IgD-negative memory B cell (primary cell): ENCODE measurements around the gene ST6GAL1. TPM values are rescaled to one million over a fixed set of nuclear protein-coding genes. Genes with fewer than 3 reads are reported as not detected.
A peak's percentile ranks its signal among the peaks of the same experiment; 100 is the strongest.
"Not testable (repeated sequence)": the region's sequence is repeated elsewhere in the genome, so short reads cannot be mapped to it uniquely, and the experiment has no call there.

ENCODE experiments used
- H3K27ac Mint-ChIP-seq, 3 donors: one replicate each; pipeline ENCODE4 v1.8.0; 2020 to 2022; ENCODE audit warnings: mild to moderate bottlenecking in 3 of 3, mixed read lengths in 3 of 3, moderate library complexity in 1 of 3
- H3K27me3 Mint-ChIP-seq: one replicate; pipeline ENCODE4 v1.8.0; 2021; ENCODE audit warnings: mixed read lengths
- H3K36me3 Mint-ChIP-seq: one replicate; pipeline ENCODE4 v1.8.0; 2020; ENCODE audit warnings: mild to moderate bottlenecking, mixed read lengths
- H3K4me1 Mint-ChIP-seq, 3 donors: one replicate each; pipeline ENCODE4 v1.8.0; 2020 to 2022; ENCODE audit warnings: mixed read lengths in 3 of 3, mild to moderate bottlenecking in 1 of 3
- H3K4me3 Mint-ChIP-seq, 4 donors: one replicate each; pipeline ENCODE4 v1.8.0; 2020 to 2022; ENCODE audit warnings: mild to moderate bottlenecking in 4 of 4, mixed read lengths in 4 of 4, moderate library complexity in 3 of 4
- H3K9me3 Mint-ChIP-seq, 3 donors: one replicate each; pipeline ENCODE4 v1.8.0; 2020 to 2021; ENCODE audit warnings: mixed read lengths in 3 of 3, mild to moderate bottlenecking in 1 of 3
- polyA plus RNA-seq: library from polyadenylated mRNA; unstranded; fragments of 300-500 nt; fragmentation: Illumina TruSeq; gene quantifications from one replicate; pipeline ENCODE4 v1.2.3, GENCODE V29; 2021

Gene ST6GAL1
- polyA plus RNA-seq, 1 donor from 2014 or later, result 257 TPM

DNA sequence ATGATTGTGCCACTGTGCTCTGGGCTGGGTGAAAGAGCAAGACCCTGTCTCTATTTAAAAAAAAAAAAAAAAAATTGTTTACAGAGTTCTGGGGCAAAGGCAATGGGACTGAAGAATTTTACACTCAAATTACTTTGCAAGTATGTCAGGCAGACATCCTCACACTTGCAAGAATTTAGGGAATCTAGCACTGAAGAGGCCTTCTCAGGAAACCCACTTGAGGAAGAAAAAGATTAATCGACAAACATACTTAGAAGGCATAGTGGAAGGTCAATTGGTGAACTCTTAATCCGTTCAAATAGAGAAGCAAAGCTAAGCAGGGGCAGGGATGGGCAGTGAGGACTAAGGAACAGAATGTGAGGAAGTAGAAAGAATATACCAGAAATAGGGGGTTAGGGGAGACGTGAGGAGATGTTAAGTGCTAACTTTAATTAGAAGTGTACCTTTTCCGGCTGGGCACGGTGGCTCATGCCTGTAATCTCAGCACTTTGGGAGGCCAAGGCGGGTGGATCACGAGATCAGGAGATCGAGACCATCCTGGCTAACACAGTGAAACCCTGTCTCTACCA, 15.0 kb downstream of the ST6GAL1 start:
- H3K9me3 Mint-ChIP-seq, result no peaks in the 10 kb centered on the region
- H3K4me3 Mint-ChIP-seq, result no peak overlapping the region
- H3K27me3 Mint-ChIP-seq, result no peaks in the 10 kb centered on the region
- no peak overlapping the region for H3K27ac Mint-ChIP-seq
- H3K36me3 Mint-ChIP-seq, result peaks cover 9% of the 10 kb centered on the region
- peaks cover 33 to 50% (median 34%) of the 10 kb centered on the region in 3 donors for H3K4me1 Mint-ChIP-seq

GRCh38 chr3:186946756-186947375, 16.5 kb downstream of the ST6GAL1 start:
- Mint-ChIP-seq H3K36me3 (peaks cover 9% of the 10 kb centered on the region), H3K27me3 (no peaks in the 10 kb centered on the region), H3K4me1 (peaks cover 30 to 53% (median 32%) of the 10 kb centered on the region in 3 donors), H3K4me3 (peak overlapping the region in 3 of 4 donors; percentile 10 to 73 (median 60)), H3K9me3 (no peaks in the 10 kb centered on the region), H3K27ac (peak overlapping the region; percentile 14 to 72 (median 45))

GRCh38 chr3:186949281-186949982, 19.1 kb downstream of the ST6GAL1 start:
- Mint-ChIP-seq H3K27ac (peak overlapping the region; percentile 11 to 36 (median 31)), H3K27me3 (no peaks in the 10 kb centered on the region), H3K4me3 (peak overlapping the region in 1 of 4 donors; percentile 72), H3K4me1 (peaks cover 49 to 69% (median 54%) of the 10 kb centered on the region in 3 donors), H3K9me3 (no peaks in the 10 kb centered on the region), H3K36me3 (peaks cover 6% of the 10 kb centered on the region)

DNA sequence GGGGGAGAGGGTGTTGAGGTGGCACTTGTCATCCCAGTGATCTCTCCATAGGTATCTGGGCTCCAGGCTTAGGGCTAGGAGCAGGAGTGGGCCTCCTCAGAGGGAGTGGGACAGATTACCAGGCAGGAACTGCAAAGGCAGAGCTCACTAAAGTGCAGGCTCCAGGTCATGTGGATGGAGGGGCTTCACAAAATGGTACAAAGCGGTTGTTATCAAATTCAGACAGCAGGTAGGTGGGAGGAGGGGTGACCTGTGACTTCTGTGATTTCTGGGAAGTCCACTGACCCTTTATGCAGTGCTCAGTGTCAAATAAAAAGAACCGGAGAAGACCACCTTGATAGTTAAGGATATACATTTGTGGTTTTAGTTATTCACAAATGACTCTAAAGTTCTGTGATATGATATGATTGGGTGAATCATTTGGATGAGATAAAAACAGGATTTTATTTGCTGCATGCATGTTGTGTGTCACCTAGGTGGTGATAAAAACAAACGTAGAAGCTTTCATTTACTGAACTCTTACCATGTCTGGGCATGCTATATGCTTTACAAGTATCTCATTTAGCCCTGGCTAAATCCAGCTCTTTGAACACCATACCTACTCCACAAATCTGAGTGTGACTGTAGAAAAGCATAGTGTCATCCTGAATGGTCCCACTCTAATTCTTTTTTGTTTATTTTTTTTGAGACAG, 20.2 kb downstream of the ST6GAL1 start:
- no peaks in the 10 kb centered on the region for H3K9me3 Mint-ChIP-seq
- no peak overlapping the region for H3K4me3 Mint-ChIP-seq
- H3K27me3 Mint-ChIP-seq, result no peaks in the 10 kb centered on the region
- H3K4me1 Mint-ChIP-seq, result peaks cover 52 to 76% (median 54%) of the 10 kb centered on the region in 3 donors
- peaks cover 3% of the 10 kb centered on the region for H3K36me3 Mint-ChIP-seq
- peak overlapping the region in 2 of 3 donors; percentile 38 to 60 for H3K27ac Mint-ChIP-seq

- Mint-ChIP-seq H3K4me1 (peaks cover 55 to 82% (median 58%) of the 10 kb centered on the region in 3 donors), H3K27ac (peak overlapping the region in 1 of 3 donors; percentile 40), H3K36me3 (peaks cover 3% of the 10 kb centered on the region), H3K4me3 (peak overlapping the region in 1 of 4 donors; percentile 62), H3K9me3 (no peaks in the 10 kb centered on the region), H3K27me3 (no peaks in the 10 kb centered on the region)
Observed at GRCh38 chr3:186951640-186952552, 21.6 kb downstream of the ST6GAL1 start.

- peaks cover 52 to 79% (median 53%) of the 10 kb centered on the region in 3 donors for H3K4me1 Mint-ChIP-seq
- peaks cover 3% of the 10 kb centered on the region for H3K36me3 Mint-ChIP-seq
Observed at GRCh38 chr3:186953011-186953487, 22.7 kb downstream of the ST6GAL1 start.

GRCh38 chr3:186953992-186954699, 23.8 kb downstream of the ST6GAL1 start:
- not testable (repeated sequence) for H3K36me3 Mint-ChIP-seq, H3K27me3 Mint-ChIP-seq, H3K9me3 Mint-ChIP-seq
- Mint-ChIP-seq H3K27ac (peak overlapping the region; percentile 10 to 73 (median 63)), H3K4me1 (peaks cover 52 to 80% (median 58%) of the 10 kb centered on the region in 3 donors), H3K4me3 (peak overlapping the region in 1 of 4 donors; percentile 65)

More at GRCh38 chr3:186953011-186953487, 22.7 kb downstream of the ST6GAL1 start:
- Mint-ChIP-seq H3K27me3 (no peaks in the 10 kb centered on the region), H3K27ac (peak overlapping the region in 2 of 3 donors; percentile 68 to 89), H3K9me3 (no peaks in the 10 kb centered on the region), H3K4me3 (peak overlapping the region in 3 of 4 donors; percentile 13 to 71 (median 46))

GRCh38 chr3:186955898-186956696, 25.8 kb downstream of the ST6GAL1 start:
- no peaks in the 10 kb centered on the region for H3K9me3 Mint-ChIP-seq
- H3K4me3 Mint-ChIP-seq, result peak overlapping the region in 1 of 4 donors; percentile 34
- peak overlapping the region; percentile 5 to 83 (median 28) for H3K27ac Mint-ChIP-seq
- H3K4me1 Mint-ChIP-seq, result peaks cover 65 to 77% (median 70%) of the 10 kb centered on the region in 3 donors
- no peaks in the 10 kb centered on the region for H3K27me3 Mint-ChIP-seq
- H3K36me3 Mint-ChIP-seq, result peaks cover 3% of the 10 kb centered on the region

DNA sequence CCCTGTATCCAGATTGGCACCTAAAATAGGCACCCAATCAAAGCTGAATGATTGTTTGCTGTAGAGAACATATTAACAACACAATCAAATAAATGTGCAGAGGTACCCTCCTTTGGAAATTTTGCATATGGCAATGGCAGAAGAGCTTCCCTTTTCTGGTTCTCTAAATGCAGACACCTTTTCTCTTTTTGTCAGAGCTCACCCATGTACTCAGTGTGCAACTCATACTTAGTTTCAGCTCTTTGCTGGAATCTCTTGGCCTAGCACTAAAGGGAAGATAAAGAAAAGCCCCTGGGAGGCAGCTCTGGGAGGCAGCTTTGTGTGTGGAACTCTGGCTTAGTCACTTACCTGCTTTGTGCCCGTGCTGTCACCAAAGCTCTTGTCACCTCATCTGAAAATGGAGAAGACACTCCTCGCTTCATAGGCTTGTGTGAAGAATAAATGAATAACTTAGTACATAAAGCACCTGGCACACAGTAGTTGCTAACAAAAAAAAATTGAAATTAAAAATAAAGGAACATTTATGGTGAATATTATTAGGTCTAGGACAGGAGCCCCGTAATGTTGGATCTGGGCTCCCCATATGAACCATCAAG, 28.8 kb downstream of the ST6GAL1 start:
- Mint-ChIP-seq H3K4me3 (peak overlapping the region in 3 of 4 donors; percentile 6 to 24 (median 6)), H3K27ac (peak overlapping the region; percentile 13 to 91 (median 34))

GRCh38 chr3:186960347-186960746, 30.0 kb downstream of the ST6GAL1 start:
- peak overlapping the region in 2 of 4 donors; percentile 9 to 30 for H3K4me3 Mint-ChIP-seq
- peaks cover 50 to 51% (median 51%) of the 10 kb centered on the region in 3 donors for H3K4me1 Mint-ChIP-seq
- H3K36me3 Mint-ChIP-seq, result peaks cover 5% of the 10 kb centered on the region
- no peaks in the 10 kb centered on the region for H3K9me3 Mint-ChIP-seq
- no peaks in the 10 kb centered on the region for H3K27me3 Mint-ChIP-seq
- H3K27ac Mint-ChIP-seq, result peak overlapping the region in 2 of 3 donors; percentile 57 to 67

More for the DNA sequence above, 28.8 kb downstream of the ST6GAL1 start:
- Mint-ChIP-seq H3K4me1 (peaks cover 57 to 63% (median 60%) of the 10 kb centered on the region in 3 donors), H3K27me3 (no peaks in the 10 kb centered on the region), H3K9me3 (no peaks in the 10 kb centered on the region), H3K36me3 (peaks cover 5% of the 10 kb centered on the region)

GRCh38 chr3:186962445-186962844, 32.1 kb downstream of the ST6GAL1 start:
- Mint-ChIP-seq H3K9me3 (no peaks in the 10 kb centered on the region), H3K27me3 (no peaks in the 10 kb centered on the region), H3K27ac (peak overlapping the region in 2 of 3 donors; percentile 38 to 59), H3K36me3 (peaks cover 5% of the 10 kb centered on the region), H3K4me1 (peaks cover 38 to 45% (median 44%) of the 10 kb centered on the region in 3 donors), H3K4me3 (no peak overlapping the region)

GRCh38 chr3:186963636-186964035, 33.3 kb downstream of the ST6GAL1 start:
- Mint-ChIP-seq H3K36me3 (peaks cover 5% of the 10 kb centered on the region), H3K4me1 (peaks cover 37 to 51% (median 48%) of the 10 kb centered on the region in 3 donors), H3K4me3 (no peak overlapping the region), H3K27me3 (no peaks in the 10 kb centered on the region), H3K9me3 (no peaks in the 10 kb centered on the region), H3K27ac (peak overlapping the region in 1 of 3 donors; percentile 87)
